Smooth muscle cell (in vitro differentiated cells): Measurements from ENCODE around the gene SEMA6A. TPM values are rescaled to one million over a fixed set of nuclear protein-coding genes. Genes with fewer than 3 reads are reported as not detected.

ENCODE experiments used
- DNase-seq: peaks from one replicate; lab custom pipeline; 2025; ENCODE audit not compliant: unreplicated experiment; lab: John Stamatoyannopoulos, UW
- H2AFZ ChIP-seq: fragments of 200-600 bp; sonication (generic); 2 replicates; pipeline ENCODE4 v1.6.0; 2016; ENCODE audit warnings: antibody characterized with exemption, low read depth, mild to moderate bottlenecking
- H3F3A ChIP-seq: fragments of 200-600 bp; sonication (generic); 2 replicates; pipeline ENCODE4 v1.6.0; 2017; ENCODE audit warnings: antibody characterized with exemption, low read depth
- H3K27ac ChIP-seq: fragments of 200-600 bp; sonication (generic); 2 replicates; pipeline ENCODE4 v1.5.1; 2016; ENCODE audit warnings: low read depth, mild to moderate bottlenecking
- H3K27me3 ChIP-seq: fragments of 200-600 bp; sonication (generic); 2 replicates; pipeline ENCODE4 v1.6.1; 2016; ENCODE audit warnings: low read depth, mild to moderate bottlenecking
- H3K36me3 ChIP-seq: fragments of 200-600 bp; sonication (generic); 2 replicates; pipeline ENCODE4 v1.5.1; 2016; ENCODE audit warnings: low read depth
- H3K4me1 ChIP-seq: fragments of 200-600 bp; sonication (generic); 2 replicates; pipeline ENCODE4 v1.5.1; 2016; ENCODE audit warnings: low read depth
- H3K4me2 ChIP-seq: fragments of 200-600 bp; sonication (generic); 2 replicates; pipeline ENCODE4 v1.6.0; 2016; ENCODE audit warnings: mild to moderate bottlenecking
- H3K4me3 ChIP-seq: fragments of 200-600 bp; sonication (generic); 2 replicates; pipeline ENCODE4 v1.5.1; 2016; ENCODE audit warnings: mild to moderate bottlenecking
- H3K79me2 ChIP-seq: fragments of 200-600 bp; sonication (generic); 2 replicates; pipeline ENCODE4 v1.6.0; 2016; ENCODE audit warnings: low read depth, mild to moderate bottlenecking
- H3K9ac ChIP-seq: fragments of 200-600 bp; sonication (generic); 2 replicates; pipeline ENCODE4 v1.6.0; 2016; ENCODE audit warnings: low read depth
- H3K9me3 ChIP-seq: fragments of 200-600 bp; sonication (generic); replicated peaks from 2 replicates; pipeline ENCODE4 v1.5.1; 2016; ENCODE audit warnings: low read depth
- H4K20me1 ChIP-seq: fragments of 200-600 bp; sonication (generic); 2 replicates; pipeline ENCODE4 v1.6.0; 2016; ENCODE audit warnings: low read depth
- WGBS: methylation state at CpG from one replicate; pipeline ENCODE4 v1.1.7; 2016; ENCODE audit warnings: low lambda C conversion rate; 5-methylcytosine and 5-hydroxymethylcytosine counted together
- polyA plus RNA-seq: library from polyadenylated mRNA; unstranded; fragments of >200 nt; fragmentation: Nextera tagmentation; extraction: Ambion mirVana; gene quantifications from 2 replicates; pipeline ENCODE4 v1.2.1, GENCODE V29; 2016
- total RNA-seq: library from RNA; depleted of rRNA; stranded (reverse); fragments of >200 nt; gene quantifications from 2 replicates; pipeline ENCODE4 v1.2.3, GENCODE V29; 2014
- TF ChIP-seq, protein P1 (sequence below): fragments of 200-600 bp; sonication (generic); IDR thresholded peaks from 2 replicates; pipeline ENCODE4 v1.5.1; 2017; ENCODE audit warnings: borderline replicate concordance, mild to moderate bottlenecking, antibody characterized with exemption; ENCODE audit not compliant: insufficient read depth, poor library complexity, severe bottlenecking

SEMA6A gene
- total and polyA plus RNA-seq, 2 experiments from 2014 or later = 6.3 to 12.9 TPM

DNA sequence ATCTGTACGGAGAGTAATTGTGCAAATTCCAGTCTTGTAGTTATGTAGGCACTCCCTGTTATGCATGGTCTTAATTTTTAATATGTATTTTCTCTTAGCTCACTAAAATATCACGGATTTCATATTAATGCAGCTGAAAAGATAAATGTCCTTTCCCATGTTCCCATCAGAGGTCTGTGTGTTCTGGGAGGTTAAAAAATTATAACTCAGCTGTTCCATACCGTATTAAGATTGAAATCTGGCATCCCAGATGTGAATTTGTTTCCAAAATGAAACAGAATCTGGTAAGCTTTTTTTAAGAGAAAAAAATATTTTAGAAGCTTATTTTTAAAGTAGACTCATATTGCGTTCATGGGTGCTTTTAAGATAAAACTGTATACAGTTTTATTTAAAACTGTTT is 44.3 kb downstream of the SEMA6A start:
- H3K4me1 ChIP-seq = peaks cover 68% of the 10 kb centered on the region
- H3K27ac ChIP-seq = no peak overlapping the region
- no peak overlapping the region for H2AFZ ChIP-seq
- whole genome bisulfite sequencing = 90% methylated on average over 4 of the region's 4 CpGs
- H3K4me3 ChIP-seq = no peak overlapping the region
- H3K9ac ChIP-seq = no peak overlapping the region
- no peaks in the 10 kb centered on the region for H3F3A ChIP-seq
- TF ChIP-seq, protein P1, sequence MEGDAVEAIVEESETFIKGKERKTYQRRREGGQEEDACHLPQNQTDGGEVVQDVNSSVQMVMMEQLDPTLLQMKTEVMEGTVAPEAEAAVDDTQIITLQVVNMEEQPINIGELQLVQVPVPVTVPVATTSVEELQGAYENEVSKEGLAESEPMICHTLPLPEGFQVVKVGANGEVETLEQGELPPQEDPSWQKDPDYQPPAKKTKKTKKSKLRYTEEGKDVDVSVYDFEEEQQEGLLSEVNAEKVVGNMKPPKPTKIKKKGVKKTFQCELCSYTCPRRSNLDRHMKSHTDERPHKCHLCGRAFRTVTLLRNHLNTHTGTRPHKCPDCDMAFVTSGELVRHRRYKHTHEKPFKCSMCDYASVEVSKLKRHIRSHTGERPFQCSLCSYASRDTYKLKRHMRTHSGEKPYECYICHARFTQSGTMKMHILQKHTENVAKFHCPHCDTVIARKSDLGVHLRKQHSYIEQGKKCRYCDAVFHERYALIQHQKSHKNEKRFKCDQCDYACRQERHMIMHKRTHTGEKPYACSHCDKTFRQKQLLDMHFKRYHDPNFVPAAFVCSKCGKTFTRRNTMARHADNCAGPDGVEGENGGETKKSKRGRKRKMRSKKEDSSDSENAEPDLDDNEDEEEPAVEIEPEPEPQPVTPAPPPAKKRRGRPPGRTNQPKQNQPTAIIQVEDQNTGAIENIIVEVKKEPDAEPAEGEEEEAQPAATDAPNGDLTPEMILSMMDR = no peak
- no peaks in the 10 kb centered on the region for H3K36me3 ChIP-seq
- H3K9me3 ChIP-seq = no peaks in the 10 kb centered on the region
- H4K20me1 ChIP-seq = no peaks in the 10 kb centered on the region
- H3K79me2 ChIP-seq = peaks cover 79% of the 10 kb centered on the region
- DNase-seq = no peak
- H3K4me2 ChIP-seq = peak overlapping the region; percentile 38
- no peaks in the 10 kb centered on the region for H3K27me3 ChIP-seq

DNA sequence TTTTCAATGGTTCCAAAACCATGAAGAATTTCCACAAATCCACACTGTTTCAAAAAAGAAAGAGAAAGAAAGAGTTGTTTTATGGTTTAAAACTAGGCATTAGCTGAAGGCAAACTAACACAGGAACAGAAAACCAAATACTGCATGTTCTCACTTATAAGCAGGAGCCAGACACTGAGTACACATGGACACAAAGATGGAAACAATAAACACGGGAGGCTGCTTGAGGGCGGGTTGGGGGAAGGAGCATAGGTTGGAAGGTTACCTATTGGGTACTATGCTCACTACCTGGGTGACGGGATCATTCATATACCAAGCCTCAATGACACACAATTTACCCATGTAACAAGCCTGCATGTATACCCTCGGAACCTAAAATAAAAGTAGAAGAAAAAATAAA is 45.0 kb downstream of the SEMA6A start:
- peaks cover 83% of the 10 kb centered on the region for H3K79me2 ChIP-seq
- H3K4me3 ChIP-seq = no peak overlapping the region
- H3K27me3 ChIP-seq = no peaks in the 10 kb centered on the region
- peak overlapping the region; percentile 38 for H3K4me2 ChIP-seq
- 65% methylated on average over 4 of the region's 4 CpGs for WGBS
- no peaks in the 10 kb centered on the region for H4K20me1 ChIP-seq
- no peaks in the 10 kb centered on the region for H3F3A ChIP-seq
- peaks cover 61% of the 10 kb centered on the region for H3K4me1 ChIP-seq
- H3K36me3 ChIP-seq = no peaks in the 10 kb centered on the region
- no peak overlapping the region for H3K9ac ChIP-seq
- H3K9me3 ChIP-seq = no peaks in the 10 kb centered on the region
- no peak overlapping the region for H3K27ac ChIP-seq
- no peak for DNase-seq
- TF ChIP-seq, protein P1 = no peak
- peak overlapping the region; percentile 16 for H2AFZ ChIP-seq

DNA sequence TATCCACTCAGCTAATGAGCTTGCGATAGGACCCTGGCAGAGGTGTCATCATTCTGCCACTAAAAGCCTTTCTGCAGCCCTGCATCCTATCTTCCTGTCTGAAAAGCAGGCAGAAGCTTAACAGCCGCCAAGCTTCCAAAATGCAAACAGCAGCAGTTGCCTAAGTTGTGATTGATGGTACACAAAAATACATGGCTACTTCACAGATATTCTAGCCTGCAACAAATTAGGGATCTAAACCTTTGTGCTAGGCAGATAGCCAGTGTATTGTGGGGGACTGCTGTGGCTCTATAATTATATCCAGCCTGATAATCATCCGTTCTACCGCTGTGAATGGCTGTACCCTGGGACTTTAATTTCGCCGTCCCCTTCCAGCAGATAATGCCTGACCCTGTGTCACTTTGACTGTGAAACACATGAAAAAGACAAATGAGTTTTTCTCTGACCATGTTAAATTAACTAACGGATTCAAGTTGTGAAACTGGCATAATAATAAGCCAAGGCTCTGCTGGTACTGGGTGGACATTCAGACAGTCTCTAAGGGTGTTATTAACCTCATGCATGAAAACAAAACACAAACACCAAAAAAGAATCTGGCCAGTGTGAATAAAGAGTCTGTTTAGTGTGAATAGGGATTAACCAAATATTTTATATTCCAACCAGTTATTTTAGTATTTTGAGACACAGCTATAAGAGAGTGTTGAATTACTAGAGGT is 45.9 kb downstream of the SEMA6A start:
- WGBS = 20% methylated on average over 7 of the region's 7 CpGs
- Histone ChIP-seq H2AFZ (no peak overlapping the region), H4K20me1 (no peaks in the 10 kb centered on the region), H3K4me1 (peaks cover 61% of the 10 kb centered on the region), H3K4me3 (peak overlapping the region; percentile 1), H3F3A (no peaks in the 10 kb centered on the region), H3K4me2 (peak overlapping the region; percentile 17), H3K79me2 (peaks cover 82% of the 10 kb centered on the region), H3K9me3 (no peaks in the 10 kb centered on the region), H3K9ac (no peak overlapping the region), H3K27me3 (no peaks in the 10 kb centered on the region), H3K27ac (no peak overlapping the region), H3K36me3 (no peaks in the 10 kb centered on the region)
- TF ChIP-seq, protein P1 = no peak
- no peak for DNase-seq

DNA sequence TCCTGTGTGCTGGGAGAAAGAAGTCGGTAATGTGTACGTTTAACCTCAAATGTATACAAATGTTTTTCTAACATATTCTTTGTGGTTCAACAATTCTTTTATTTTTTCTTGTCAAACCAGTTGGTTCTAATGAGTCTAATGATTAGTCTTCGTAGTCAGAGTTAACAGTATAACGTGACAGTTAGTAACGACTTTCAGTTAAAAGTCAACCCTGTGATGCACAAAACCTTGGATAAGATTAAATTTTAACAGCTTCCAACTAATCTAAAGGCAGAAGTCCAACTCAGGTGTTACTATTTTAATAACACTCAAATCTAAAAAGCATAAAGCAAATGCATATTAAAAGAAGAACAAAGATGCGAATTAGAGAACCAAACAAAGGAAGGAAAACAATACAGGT is 47.0 kb downstream of the SEMA6A start:
- Histone ChIP-seq H3K36me3 (no peaks in the 10 kb centered on the region), H3K9ac (no peak overlapping the region), H3K79me2 (peaks cover 90% of the 10 kb centered on the region), H3K4me2 (no peak overlapping the region), H3K9me3 (no peaks in the 10 kb centered on the region), H2AFZ (no peak overlapping the region), H3K4me3 (peak overlapping the region; percentile 2), H3F3A (no peaks in the 10 kb centered on the region), H3K27me3 (no peaks in the 10 kb centered on the region), H3K27ac (no peak overlapping the region), H4K20me1 (peaks cover 4% of the 10 kb centered on the region), H3K4me1 (peaks cover 52% of the 10 kb centered on the region)
- no peak for DNase-seq
- TF ChIP-seq, protein P1 = no peak
- WGBS = 79% methylated on average over 6 of the region's 6 CpGs
